K562 treated with DMSO at 1 percent for 12 hours (cell line): ENCODE data around the gene SLC7A8. TPM values are rescaled to one million over a fixed set of nuclear protein-coding genes. Genes with fewer than 3 reads are reported as not detected.

Source experiments
- total RNA-seq: library from RNA; unstranded; fragments of 300-600 nt; gene quantifications from 2 replicates; pipeline ENCODE4 v1.2.3, GENCODE V29; 2022; ENCODE audit not compliant: insufficient read depth

The SLC7A8 gene
- total RNA-seq = 1.3 and 8.0 TPM in 2 replicates

GRCh38 chr14:23183479-23183878 is at the start of gene SLC7A8:
Gene SLC7A8, minus strand, starts transcription at chr14:23183660. Its CDS starts 746 bp downstream, at chr14:23182914.

GRCh38 chr14:23118506-23119362 is 64.7 kb downstream of the SLC7A8 start, which contains the start of gene CEBPE:
Gene CEBPE, minus strand, starts transcription at chr14:23119255. Its CDS starts 164 bp downstream, at chr14:23119091.

GRCh38 chr14:23104591-23105347 is 78.7 kb downstream of the SLC7A8 start, which contains the start of gene CIROP:
Gene CIROP, minus strand, starts transcription at chr14:23104989. Its CDS starts 69 bp downstream, at chr14:23104920.

GRCh38 chr14:23095196-23096108 is 88.0 kb downstream of the SLC7A8 start, which contains the start of gene C14orf119:
Gene C14orf119, plus strand, starts transcription at chr14:23095505. Its CDS starts 2,154 bp downstream, at chr14:23097659.

GRCh38 chr14:23094666-23095195 is 88.7 kb downstream of the SLC7A8 start, which contains the start of gene ACIN1:
Gene ACIN1, minus strand, starts transcription at chr14:23095136. Its CDS starts 24 bp downstream, at chr14:23095112.

Other genes with a start within 250 kb of the SLC7A8 start
- gene HAUS4, start 226.6 kb downstream of the SLC7A8 start, total RNA-seq = 103 and 107 TPM in 2 replicates
- 11.3 and 16.2 TPM in 2 replicates for gene AJUBA, start 201.1 kb downstream of the SLC7A8 start, total RNA-seq
- gene C14orf93, start 173.5 kb downstream of the SLC7A8 start, total RNA-seq = 17.4 and 17.6 TPM in 2 replicates
- gene PSMB5, start 148.8 kb downstream of the SLC7A8 start, total RNA-seq = 115 and 148 TPM in 2 replicates
- not detected in 2 replicates for gene PSMB11, start 141.4 kb downstream of the SLC7A8 start, total RNA-seq
- gene CDH24, start 126.1 kb downstream of the SLC7A8 start, total RNA-seq = 10.6 and 17.6 TPM in 2 replicates
- 64.4 and 136 TPM in 2 replicates for gene ACIN1, start 88.5 kb downstream of the SLC7A8 start, total RNA-seq
- gene C14orf119, start 88.2 kb downstream of the SLC7A8 start, total RNA-seq = 44.9 and 45.3 TPM in 2 replicates
- not detected in 2 replicates for gene CIROP, start 78.7 kb downstream of the SLC7A8 start, total RNA-seq
- gene CEBPE, start 64.4 kb downstream of the SLC7A8 start, total RNA-seq = not detected in 2 replicates
- gene RNF212B, start 54.3 kb upstream of the SLC7A8 start, total RNA-seq = not detected in 2 replicates
- 6.4 and 12.9 TPM in 2 replicates for gene HOMEZ, start 102.5 kb upstream of the SLC7A8 start, total RNA-seq
- 5.4 and 15.6 TPM in 2 replicates for gene PPP1R3E, start 119.2 kb upstream of the SLC7A8 start, total RNA-seq
- gene BCL2L2, start 123.2 kb upstream of the SLC7A8 start, total RNA-seq = 16.4 and 24.2 TPM in 2 replicates
- gene PABPN1, start 137.8 kb upstream of the SLC7A8 start, total RNA-seq = 78.5 and 118 TPM in 2 replicates
- 0.28 and 0.58 TPM in 2 replicates for gene SLC22A17, start 169.2 kb upstream of the SLC7A8 start, total RNA-seq
- gene EFS, start 181.5 kb upstream of the SLC7A8 start, total RNA-seq = not detected in 2 replicates
- gene IL25, start 189.1 kb upstream of the SLC7A8 start, total RNA-seq = not detected in 2 replicates
- not detected in 2 replicates for gene CMTM5, start 193.4 kb upstream of the SLC7A8 start, total RNA-seq
- not detected in 2 replicates for gene MYH6, start 224.6 kb upstream of the SLC7A8 start, total RNA-seq